A549 treated with GW870086 at 1 μM for 4 hours (cell line): Measurements from ENCODE around the gene PRDM10. TPM values are rescaled to one million over a fixed set of nuclear protein-coding genes. Genes with fewer than 3 reads are reported as not detected.

Experiments
- total RNA-seq: library from RNA; stranded (reverse); fragments of 200-300 nt; extraction: Qiagen RNA extraction; gene quantifications from 5 replicates; pipeline ENCODE4 v1.2.3, GENCODE V29; 2022; ENCODE audit warnings: low read depth

PRDM10 gene, protein sequence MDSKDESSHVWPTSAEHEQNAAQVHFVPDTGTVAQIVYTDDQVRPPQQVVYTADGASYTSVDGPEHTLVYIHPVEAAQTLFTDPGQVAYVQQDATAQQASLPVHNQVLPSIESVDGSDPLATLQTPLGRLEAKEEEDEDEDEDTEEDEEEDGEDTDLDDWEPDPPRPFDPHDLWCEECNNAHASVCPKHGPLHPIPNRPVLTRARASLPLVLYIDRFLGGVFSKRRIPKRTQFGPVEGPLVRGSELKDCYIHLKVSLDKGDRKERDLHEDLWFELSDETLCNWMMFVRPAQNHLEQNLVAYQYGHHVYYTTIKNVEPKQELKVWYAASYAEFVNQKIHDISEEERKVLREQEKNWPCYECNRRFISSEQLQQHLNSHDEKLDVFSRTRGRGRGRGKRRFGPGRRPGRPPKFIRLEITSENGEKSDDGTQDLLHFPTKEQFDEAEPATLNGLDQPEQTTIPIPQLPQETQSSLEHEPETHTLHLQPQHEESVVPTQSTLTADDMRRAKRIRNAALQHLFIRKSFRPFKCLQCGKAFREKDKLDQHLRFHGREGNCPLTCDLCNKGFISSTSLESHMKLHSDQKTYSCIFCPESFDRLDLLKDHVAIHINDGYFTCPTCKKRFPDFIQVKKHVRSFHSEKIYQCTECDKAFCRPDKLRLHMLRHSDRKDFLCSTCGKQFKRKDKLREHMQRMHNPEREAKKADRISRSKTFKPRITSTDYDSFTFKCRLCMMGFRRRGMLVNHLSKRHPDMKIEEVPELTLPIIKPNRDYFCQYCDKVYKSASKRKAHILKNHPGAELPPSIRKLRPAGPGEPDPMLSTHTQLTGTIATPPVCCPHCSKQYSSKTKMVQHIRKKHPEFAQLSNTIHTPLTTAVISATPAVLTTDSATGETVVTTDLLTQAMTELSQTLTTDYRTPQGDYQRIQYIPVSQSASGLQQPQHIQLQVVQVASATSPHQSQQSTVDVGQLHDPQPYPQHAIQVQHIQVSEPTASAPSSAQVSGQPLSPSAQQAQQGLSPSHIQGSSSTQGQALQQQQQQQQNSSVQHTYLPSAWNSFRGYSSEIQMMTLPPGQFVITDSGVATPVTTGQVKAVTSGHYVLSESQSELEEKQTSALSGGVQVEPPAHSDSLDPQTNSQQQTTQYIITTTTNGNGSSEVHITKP
- total RNA-seq, result 1.3 to 2.4 TPM (median 1.6 TPM) in 5 replicates

DNA sequence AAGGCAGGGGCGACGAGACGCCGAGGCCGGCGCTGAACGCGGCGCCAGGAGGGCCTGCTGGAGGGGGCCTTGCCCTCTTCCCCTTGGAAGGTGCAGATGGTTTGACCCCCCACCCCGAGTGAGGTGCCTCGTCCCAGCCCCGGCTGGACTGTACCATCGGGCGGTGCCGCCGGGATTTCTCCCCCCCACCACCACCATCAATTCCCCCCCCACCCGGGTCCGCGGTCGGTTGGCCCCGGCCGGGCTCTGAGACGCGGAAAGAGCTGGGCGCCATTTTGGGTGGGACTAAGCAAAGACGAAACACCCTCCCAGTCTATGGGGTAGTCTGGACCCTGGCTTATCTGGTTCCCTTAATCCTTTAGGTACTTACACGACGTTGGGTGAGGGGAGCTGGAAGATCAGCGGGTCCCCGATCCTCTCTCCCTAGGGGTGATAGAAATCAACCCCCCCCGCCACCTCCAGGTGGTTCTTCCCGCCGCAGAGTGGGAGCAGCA, at the start of gene PRDM10:
PRDM10 (minus strand) TSS at position 484 of the 494 bp plus-strand sequence. CDS start 41,871 bp downstream, outside the sequence.

DNA sequence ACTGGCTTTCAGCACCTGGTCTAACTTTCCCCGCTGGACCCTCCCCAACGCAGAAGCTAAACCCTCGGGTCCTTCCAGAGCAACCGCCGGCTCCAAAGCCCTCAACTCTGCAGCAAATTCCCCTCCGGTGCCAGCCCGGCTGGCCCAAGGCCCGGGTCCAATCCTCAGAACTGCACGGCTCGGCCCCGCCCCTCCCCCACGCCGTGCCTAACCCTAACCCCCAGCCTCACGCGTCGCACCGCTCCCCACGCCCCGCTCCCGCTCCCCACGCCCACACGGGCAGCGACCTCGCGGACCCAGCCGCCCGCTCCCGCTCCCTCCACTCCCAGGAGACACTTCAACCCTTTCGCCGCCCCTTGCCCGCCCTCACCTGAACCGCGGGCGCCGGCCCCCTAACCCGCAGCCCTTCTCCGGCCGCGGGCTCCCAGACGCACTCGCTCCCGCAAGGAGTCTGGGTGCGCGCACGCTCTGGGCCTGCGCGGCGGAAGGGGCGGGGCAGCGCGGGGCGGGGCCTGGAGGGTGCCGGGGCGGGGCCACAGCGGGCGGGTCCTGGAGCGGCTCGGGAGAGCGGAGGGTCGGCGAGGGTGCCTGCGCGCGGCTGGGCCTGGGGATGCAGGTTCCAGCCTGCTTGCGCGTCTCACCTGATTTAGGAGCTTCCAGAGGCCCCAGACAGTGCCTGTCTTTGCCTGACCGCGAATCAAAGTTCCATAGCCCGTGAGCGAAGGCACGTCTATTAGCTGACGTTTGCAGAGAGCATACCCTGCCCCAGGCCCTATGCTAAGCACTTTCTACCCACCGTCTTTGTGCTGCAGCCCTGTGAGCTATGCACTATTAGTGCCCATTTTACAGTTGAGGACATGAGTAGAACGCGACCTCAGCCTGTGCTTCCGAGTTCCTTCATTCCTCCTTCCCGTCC, 107.3 kb downstream of the PRDM10 start, which contains the start of gene NFRKB:
NFRKB (minus strand) TSS at position 453 of the 916 bp plus-strand sequence. CDS start 2,729 bp downstream, outside the sequence.

Other genes starting within 250 kb of the PRDM10 start
- gene TMEM45B, start 187.0 kb downstream of the PRDM10 start, total RNA-seq, result 0.13 to 0.17 TPM (median 0.16 TPM) in 3 of 5 replicates, not detected in the others
- gene NFRKB, start 107.3 kb downstream of the PRDM10 start, total RNA-seq, result 10.2 to 14.1 TPM (median 13.1 TPM) in 5 replicates
- 154 to 190 TPM (median 179 TPM) in 5 replicates for gene APLP2, start 67.1 kb upstream of the PRDM10 start, total RNA-seq
- 0.09 to 0.30 TPM (median 0.14 TPM) in 5 replicates for gene ST14, start 156.9 kb upstream of the PRDM10 start, total RNA-seq